Activated T-cell treated with anti-CD3 and anti-CD28 coated beads for 48 hours (primary cell): ENCODE data around the gene FAM174C.

Source experiments
- DNase-seq: peaks from one replicate; pipeline ENCODE4 v3.0.0-alpha.2; 2020; ENCODE audit warnings: low read depth

FAM174C gene

GRCh38 chr19:1261798-1262622 is 13.3 kb upstream of the FAM174C start:
- no peak for DNase-seq

GRCh38 chr19:1262623-1263123 is 12.7 kb upstream of the FAM174C start:
- no peak for DNase-seq

GRCh38 chr19:1263188-1263587 is 12.1 kb upstream of the FAM174C start:
- no peak for DNase-seq

GRCh38 chr19:1264801-1265614 is 10.3 kb upstream of the FAM174C start:
- no peak for DNase-seq

- peak; percentile 52 for DNase-seq
Observed at GRCh38 chr19:1265615-1266128, 9.7 kb upstream of the FAM174C start.

- DNase-seq: peak; percentile 90
Observed at GRCh38 chr19:1266129-1266915, 9.0 kb upstream of the FAM174C start.

- DNase-seq: peak; percentile 70
Observed at GRCh38 chr19:1266916-1267476, 8.3 kb upstream of the FAM174C start.

GRCh38 chr19:1267477-1268225 is 7.7 kb upstream of the FAM174C start:
- DNase-seq: no peak

- DNase-seq: no peak
Observed at GRCh38 chr19:1268226-1269064, 6.9 kb upstream of the FAM174C start.

- peak; percentile 99 for DNase-seq
Observed at GRCh38 chr19:1269065-1269477, 6.3 kb upstream of the FAM174C start, which contains the start of gene CIRBP. TSS of gene CIRBP (plus strand) at chr19:1269332. CDS start at chr19:1270934, 1,602 bp downstream.

- peak; percentile 86 for DNase-seq
Observed at GRCh38 chr19:1269478-1270212, 5.7 kb upstream of the FAM174C start.

- DNase-seq: no peak
Observed at GRCh38 chr19:1270213-1270853, 5.0 kb upstream of the FAM174C start.

- DNase-seq: no peak
Observed at GRCh38 chr19:1270854-1271527, 4.3 kb upstream of the FAM174C start.

- DNase-seq: no peak
Observed at GRCh38 chr19:1271528-1272422, 3.6 kb upstream of the FAM174C start.

- no peak for DNase-seq
Observed at GRCh38 chr19:1272423-1273262, 2.7 kb upstream of the FAM174C start.
